ENCODE results near the gene SCAMP3. TPM values are rescaled to one million over a fixed set of nuclear protein-coding genes. Genes with fewer than 3 reads are reported as not detected.
A peak's percentile ranks its signal among the peaks of the same experiment; 100 is the strongest.
"Not testable (repeated sequence)": the region's sequence is repeated elsewhere in the genome, so short reads cannot be mapped to it uniquely, and the experiment has no call there.

Gene SCAMP3
- total RNA-seq, 1 experiment from 2014 or later: 116 TPM

DNA sequence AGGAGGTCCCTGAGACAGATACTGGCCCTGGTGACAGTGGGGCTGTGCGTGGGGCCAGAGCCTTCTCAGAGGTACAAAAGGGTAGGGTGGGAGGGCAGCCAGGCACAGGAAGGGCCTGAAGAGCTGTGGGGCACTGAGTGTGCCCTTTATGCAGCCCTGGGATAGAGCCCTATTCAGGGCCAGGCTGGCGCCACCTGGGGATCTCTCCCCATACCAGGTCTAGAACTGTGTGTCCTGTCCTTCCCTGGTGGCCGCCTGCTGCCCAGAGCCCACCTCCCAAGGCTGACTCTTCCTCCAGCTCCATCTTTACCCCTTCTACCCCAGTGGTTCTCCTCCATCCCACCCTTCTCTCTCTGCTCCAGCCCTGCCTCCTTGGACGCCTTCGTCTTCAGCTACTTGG lies 28.7 kb downstream of the SCAMP3 start:
- not testable (repeated sequence) for DNase-seq (ENCODE audit: extremely low read depth, low read depth)

DNA sequence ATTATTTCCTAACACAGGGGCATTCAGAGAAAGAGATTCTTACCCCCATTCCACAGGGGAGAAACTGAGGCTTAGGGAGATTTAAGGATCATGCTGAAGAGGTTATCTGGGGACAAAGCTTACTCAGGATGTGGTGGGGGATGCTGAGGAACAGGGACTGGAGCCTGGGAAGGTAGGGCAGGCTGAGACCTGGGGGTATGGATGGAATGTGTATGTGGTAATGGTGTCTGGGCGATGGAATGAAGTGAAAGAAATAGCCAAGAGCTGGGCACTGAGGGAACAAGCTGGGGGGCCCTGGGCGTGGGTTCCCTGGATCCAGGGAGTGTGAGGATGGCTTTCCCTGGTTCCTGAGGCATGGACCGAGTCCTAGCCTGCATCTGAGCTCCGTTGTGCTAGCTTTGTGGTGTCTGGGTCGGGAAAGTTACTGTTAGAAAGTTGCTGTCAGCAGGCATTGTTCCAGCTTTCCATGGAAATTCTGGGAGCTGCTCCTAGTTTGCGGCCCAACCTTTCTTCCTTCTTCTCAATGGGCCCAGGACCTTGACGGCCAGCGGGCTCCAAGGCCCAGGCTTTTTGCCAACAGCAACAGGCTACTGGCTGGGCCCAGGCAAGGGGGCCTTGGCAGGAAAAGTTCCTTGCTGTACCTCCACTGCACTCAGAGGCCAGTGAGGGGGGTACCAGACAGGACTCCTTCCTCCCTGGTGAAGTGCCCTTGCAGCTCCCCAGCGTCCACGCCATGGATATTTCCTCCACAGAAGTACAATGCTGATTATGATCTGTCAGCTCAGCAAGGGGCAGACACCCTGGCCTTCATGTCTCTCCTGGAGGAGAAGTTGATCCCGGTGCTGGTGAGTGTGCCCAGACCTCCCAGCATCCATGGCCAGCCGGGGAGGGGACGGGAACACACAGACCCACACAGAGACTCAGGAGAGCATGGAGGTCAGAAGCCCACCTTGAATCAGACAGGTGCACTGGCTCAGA lies 29.9 kb downstream of the SCAMP3 start:
- DNase-seq (ENCODE audit: extremely low read depth, low read depth): not testable (repeated sequence)

- not testable (repeated sequence) for DNase-seq (ENCODE audit: extremely low read depth, low read depth)
Observed at GRCh38 chr1:155231302-155231701, 30.9 kb downstream of the SCAMP3 start.

GRCh38 chr1:155228096-155228427 lies 34.1 kb downstream of the SCAMP3 start:
- DNase-seq (ENCODE audit: extremely low read depth, low read depth): no peak

DNA sequence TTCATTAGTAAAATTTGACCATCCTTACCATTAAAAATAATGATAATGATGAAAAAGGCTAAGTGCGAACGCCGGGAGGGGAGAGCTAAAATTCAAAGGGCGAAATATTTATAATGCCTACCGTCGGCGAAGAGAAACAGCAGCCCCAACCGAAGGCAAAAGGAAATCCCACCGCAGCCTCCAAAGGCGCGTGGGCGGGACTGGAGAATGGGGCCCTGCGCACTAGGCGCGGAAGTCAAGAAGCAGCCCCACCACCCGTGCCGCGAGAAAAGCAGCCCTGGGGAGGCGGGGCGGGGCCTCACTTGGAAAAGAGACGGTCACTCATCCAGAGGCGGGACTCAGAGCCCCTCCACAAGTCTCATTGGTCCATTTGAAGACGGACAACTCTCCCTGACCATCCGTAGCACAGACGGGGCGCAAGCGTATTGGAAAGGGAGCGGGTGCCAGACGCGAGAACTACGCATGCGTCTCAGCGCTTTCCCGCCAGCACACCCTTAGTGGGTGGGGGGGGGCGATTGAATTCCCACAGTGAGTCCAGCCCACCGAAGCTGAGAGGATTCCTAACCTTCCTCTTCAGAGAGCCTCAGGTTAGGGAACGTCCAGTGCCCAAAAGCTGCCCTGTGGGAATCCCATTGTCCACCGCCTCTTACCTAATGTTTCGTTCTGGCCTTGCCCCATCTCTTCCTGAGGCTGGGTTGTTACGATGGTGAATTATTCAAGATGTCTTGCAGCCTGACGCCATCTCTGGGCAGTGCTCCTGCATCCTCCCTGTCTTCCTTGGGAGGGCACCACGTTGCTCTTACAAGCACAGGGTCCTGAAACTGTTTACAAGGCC lies 34.7 kb downstream of the SCAMP3 start:
- DNase-seq (ENCODE audit: extremely low read depth, low read depth): peak; percentile 100

DNA sequence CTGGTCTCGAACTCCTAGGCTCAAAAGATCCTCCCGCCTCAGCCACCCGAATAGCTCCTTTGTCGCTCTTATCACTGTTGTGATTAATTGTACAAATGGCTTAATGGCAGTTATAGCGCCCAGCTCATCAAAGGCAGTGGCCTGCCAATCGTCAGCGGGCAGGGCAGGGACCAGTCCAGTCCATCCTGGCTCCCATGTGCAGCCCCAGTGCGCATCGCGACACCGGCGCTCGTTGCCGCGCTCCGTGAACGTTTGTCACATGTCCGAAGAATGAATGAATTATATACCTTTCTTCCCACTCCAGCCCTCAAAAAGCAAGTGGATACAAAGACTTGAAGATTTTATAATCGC lies 35.3 kb downstream of the SCAMP3 start:
- DNase-seq (ENCODE audit: extremely low read depth, low read depth): peak; percentile 59

- peak; percentile 80 for DNase-seq (ENCODE audit: extremely low read depth, low read depth)
Observed at GRCh38 chr1:155226188-155226909, 35.8 kb downstream of the SCAMP3 start.

DNA sequence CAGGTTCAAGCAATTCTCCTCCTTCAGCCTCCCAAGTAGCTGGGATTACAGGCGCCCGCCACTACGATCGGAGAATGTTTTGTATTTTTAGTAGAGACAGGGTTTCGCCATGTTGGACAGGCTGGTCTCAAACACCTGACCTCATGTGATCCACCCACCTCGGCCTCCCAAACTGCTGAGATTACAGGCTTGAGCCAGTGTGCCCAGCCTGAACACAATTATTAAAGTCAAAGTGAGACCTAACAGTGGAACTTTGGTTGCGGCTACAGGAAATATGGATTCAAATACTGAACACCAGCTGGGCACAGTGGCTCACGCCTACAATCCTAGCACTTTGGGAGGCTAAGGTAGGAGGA lies 36.8 kb downstream of the SCAMP3 start:
- DNase-seq (ENCODE audit: extremely low read depth, low read depth): not testable (repeated sequence)

DNA sequence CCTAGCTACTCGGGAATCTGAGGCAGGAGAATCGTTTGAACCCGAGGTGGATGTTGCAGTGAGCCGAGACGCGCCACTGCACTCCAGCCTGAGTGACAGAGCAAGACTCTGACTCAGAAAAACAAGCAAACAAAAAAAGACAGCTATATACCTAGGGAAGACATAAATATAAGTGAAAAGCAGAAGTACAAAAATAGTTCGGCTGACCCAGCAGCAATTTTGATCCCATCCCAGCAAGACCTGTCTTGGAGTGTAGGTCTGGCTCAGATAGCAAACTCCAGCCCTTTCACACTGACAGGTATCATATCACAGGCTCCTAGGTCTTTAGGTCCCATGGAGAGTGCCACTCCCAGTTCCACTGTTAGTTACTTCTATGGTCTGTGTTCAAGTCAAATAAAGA lies 39.1 kb downstream of the SCAMP3 start:
- DNase-seq (ENCODE audit: extremely low read depth, low read depth): no peak

GRCh38 chr1:155220211-155220965 lies 41.8 kb downstream of the SCAMP3 start:
- not testable (repeated sequence) for DNase-seq (ENCODE audit: extremely low read depth, low read depth)

- DNase-seq (ENCODE audit: extremely low read depth, low read depth): no peak
Observed at GRCh38 chr1:155219592-155220031, 42.5 kb downstream of the SCAMP3 start.

DNA sequence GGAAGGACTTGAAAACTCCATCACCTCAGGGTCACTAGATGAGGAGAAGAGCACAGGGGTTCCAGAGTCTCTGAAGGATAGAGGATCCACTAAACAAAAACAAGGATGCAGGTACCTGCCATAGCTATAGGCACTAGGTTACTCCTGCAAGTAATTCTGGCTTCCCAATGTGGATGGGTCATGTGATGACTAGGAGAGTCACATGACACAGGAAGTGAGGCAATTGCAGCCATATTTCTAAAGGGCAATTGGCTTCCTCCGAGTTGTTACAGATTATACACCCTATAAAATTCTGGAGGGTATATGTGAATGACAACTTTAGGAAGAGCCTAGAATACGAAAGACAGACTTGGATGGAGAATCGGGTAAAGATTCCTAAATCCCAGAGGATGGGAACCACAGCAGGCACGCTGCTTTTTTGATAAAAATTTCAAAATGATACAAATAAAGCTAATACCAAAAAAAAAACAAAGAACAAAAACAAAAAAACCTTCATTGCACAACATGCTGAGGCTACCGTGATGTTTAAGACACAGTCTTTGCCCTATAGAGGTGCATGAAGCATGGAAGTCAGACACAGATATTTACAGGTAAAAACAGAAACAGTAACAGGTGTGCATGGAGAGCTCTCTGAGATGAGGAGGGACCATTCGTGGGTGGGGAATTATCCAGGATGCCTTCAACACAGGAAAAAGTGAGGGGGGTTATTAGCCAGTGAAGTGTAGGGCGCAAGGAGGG lies 43.1 kb downstream of the SCAMP3 start:
- peak; percentile 61 for DNase-seq (ENCODE audit: extremely low read depth, low read depth)

GRCh38 chr1:155214702-155215101 lies 47.5 kb downstream of the SCAMP3 start:
- DNase-seq (ENCODE audit: extremely low read depth, low read depth): not testable (repeated sequence)

GRCh38 chr1:155212051-155212440 lies 50.1 kb downstream of the SCAMP3 start:
- DNase-seq (ENCODE audit: extremely low read depth, low read depth): not testable (repeated sequence)

DNA sequence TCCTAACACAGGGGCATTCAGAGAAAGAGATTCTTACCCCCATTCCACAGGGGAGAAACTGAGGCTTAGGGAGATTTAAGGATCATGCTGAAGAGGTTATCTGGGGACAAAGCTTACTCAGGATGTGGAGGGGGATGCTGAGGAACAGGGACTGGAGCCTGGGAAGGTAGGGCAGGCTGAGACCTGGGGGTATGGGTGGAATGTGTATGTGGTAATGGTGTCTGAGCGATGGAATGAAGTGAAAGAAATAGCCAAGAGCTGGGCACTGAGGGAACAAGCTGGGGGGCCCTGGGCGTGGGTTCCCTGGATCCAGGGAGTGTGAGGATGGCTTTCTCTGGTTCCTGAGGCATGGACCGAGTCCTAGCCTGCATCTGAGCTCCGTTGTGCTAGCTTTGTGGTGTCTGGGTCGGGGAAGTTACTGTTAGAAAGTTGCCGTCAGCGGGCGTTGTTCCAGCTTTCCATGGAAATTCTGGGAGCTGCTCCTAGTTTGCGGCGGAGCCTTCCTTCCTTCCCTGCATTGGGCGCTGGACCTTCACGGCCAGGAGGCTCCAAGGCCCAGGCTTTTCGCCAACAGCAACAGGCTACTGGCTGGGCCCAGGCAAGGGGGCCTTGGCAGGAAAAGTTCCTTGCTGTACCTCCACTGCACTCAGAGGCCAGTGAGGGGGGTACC lies 50.6 kb downstream of the SCAMP3 start:
- DNase-seq (ENCODE audit: extremely low read depth, low read depth): not testable (repeated sequence)

DNA sequence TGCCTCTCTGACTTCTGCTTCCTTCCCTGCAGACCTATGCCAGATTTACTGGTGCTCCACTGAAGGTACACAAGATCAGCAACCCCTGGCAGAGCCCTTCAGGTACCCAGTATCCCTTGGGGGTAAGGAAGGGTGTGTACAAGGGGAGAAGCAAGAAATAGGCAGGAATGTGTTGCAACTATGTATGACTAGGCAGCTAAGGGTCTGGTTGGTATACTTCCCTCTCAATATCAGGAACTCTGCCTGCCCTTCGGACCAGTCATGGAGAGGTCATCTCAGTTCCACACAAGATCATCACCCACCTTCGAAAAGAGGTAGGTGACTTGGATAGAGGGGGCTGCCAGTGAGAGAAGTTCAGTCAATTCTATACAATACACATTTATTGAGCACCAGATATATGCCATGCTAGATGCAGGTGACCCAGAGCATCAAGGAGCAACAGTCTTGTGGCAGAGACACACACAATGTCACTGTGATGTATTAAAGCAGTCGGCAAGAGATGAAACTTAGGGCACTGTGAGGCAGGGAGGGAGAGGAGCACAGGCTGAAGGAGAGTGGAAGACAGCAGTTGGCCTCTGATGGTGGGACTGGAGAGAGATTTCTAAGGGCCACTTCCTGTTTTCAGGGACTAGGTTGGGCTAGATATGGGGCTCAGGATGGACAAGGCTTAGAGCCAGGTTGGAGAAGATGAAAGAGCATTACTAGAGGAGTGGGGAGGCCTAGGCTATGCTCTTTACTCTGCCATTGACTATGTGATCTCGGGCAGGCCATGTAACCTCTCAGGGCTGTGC lies 51.7 kb downstream of the SCAMP3 start:
- DNase-seq (ENCODE audit: extremely low read depth, low read depth): no peak

- no peak for DNase-seq (ENCODE audit: extremely low read depth, low read depth)
Observed at GRCh38 chr1:155209312-155209721, 52.8 kb downstream of the SCAMP3 start.

Measured in NCI-H460 (cell line).